ENCODE measurements around the gene HES6.

The HES6 gene

DNA sequence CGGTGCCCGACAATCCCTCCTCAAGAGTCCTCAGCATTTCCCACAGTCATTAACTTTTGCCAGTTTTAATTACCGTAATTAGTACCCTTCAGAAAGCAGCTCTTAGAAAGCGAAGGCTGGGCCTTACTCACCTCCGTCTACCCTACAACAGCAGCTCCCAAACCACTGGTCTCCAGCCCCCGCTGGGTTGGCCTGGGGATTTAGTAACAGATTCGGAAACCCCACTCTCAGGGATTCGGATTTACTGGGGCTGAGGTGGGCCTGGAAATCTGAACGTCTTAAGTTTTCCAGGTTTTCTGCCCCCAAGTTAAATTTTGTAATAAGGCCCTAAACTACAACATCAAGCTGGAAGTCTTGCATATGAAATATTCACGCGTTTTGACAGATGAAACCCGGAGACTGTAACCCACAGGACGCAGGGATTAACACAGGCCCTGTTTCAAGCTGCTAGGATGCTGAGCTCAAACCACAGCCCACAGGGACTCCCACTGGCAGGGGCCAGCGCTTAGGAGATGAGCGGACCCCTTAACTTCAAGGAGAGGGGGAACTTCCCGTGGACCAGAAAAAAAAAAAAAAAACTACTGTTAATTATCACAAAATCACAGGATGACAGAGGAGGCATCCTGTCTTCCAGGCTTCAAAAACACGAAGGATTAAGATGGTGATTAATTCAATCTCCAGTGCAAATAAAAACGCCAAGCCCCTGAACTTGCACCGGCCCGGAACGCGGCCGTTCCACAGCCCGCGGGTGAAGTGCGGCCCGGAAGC is 37.3 kb downstream of the HES6 start:
- DNase-seq (ENCODE audit: low read depth in 2 of 2) = peak in 1 of 2 donors; percentile 10

DNA sequence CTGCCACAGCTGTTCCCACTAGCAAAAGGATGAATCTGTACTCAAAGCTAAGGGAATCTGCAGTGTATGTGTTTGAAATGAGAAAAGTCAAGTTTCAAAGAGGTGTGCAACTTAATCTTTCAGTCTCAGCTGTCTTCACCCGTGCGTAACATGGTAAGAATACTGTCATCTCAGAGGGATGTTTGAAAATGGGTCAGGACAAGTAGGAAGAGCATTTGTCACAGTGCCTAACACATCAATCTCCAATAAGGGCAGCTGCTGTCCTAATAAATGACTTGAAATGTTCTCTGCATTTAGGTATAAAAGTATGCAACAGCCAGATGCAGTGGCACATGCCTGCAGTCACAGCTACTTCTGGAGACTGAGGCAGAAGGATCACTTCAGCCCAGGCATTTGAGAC is 49.4 kb downstream of the HES6 start:
- no peak for DNase-seq (ENCODE audit: low read depth in 2 of 2)
